Sciatic nerve (tissue), 2 donors: ENCODE data around the gene APCDD1L. TPM values are rescaled to one million over a fixed set of nuclear protein-coding genes. Genes with fewer than 3 reads are reported as not detected.

Experiments used
- ATAC-seq: fragments of 200-7000 bp; cut with Tn5 transposase; one replicate; pipeline ENCODE4 v1.9.1; 2020; ENCODE audit warnings: mild to moderate bottlenecking, moderate library complexity
- DNase-seq: peaks from one replicate; pipeline ENCODE4 v3.0.0-alpha.2; 2020; ENCODE audit warnings: low spot score
- intact Hi-C: fragments of 100-400 bp; cut with DNase I; formaldehyde crosslinking; loops from one replicate; pipeline ENCODE4 v1.14.2; 2022
- total RNA-seq: library from RNA; stranded (reverse); fragmentation: NEBNext Ultra II Directional; extraction: Animal tissue kit (Norgen Biotek cat#: 25700); gene quantifications from one replicate; pipeline ENCODE4 v1.2.1, GENCODE V29; 2021
- donor health status: DM: no; HTN: no; CAD: no.
- donor health status: DM: no; HTN: no; CAD: no.

APCDD1L gene
- 0.53 TPM for total RNA-seq

DNA sequence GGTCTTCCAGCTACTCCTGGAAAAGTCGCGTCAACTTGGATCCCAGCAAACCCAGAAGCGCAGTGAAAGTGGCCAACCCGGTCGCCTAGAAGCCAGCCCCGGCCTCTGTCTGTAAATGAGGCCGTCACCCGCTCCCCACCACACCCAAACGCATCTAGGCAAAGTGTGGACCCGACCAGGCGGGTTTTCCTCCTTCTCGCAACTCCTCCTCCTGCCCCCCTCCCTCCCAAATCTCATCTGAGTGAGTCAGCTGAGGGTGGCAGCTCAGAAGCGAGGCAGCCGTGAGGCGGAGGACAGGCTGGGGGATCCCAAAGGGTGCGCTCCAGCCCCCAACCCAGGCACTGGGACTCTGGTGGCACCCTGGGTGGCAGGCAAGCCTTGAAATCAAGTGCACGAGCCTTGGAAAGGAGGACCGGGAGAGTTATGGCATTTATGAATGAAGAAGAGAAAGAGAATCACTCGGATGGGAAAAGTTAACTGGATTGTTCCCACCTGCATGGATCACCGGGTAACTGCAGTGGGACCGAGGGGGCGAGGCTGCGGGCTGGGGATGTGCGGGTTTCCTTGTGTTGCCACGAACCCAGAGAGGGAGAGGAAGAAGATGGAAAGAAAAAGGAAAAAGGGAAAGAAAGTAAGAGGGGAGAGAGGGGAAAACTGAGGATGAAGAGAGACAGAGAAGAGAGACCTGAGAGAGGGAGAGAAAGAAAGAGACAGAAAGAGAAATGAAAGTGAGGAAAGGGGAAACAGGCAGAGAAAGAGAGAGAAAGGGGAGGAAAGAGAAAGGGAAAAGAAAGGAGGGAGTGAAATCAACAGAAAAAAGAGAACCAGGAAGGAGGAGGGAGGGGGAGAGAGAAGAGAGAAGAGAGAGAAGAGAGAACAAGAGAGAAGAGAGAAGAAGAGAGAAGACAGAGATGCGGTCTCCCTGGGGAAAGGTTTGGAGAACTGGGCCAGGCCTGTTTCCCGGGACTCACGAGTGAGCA is at the start of gene APCDD1L:
TSS of gene APCDD1L (minus strand) at position 167 of the 980 bp plus-strand sequence. CDS start 692 bp downstream, outside the sequence.
- peak; percentile 51 for ATAC-seq
- no peak for DNase-seq
- intact Hi-C loops: no loop called here

- intact Hi-C loops: no loop called here
- ATAC-seq: no peak
Measured at GRCh38 chr20:58559368-58559729, 44.1 kb upstream of the APCDD1L start.

GRCh38 chr20:58558486-58559367 is 43.5 kb upstream of the APCDD1L start:
- DNase-seq: no peak
- intact Hi-C loops: no loop called here
- ATAC-seq: no peak

More at GRCh38 chr20:58559368-58559729, 44.1 kb upstream of the APCDD1L start:
- no peak for DNase-seq

GRCh38 chr20:58557733-58558342 is 42.6 kb upstream of the APCDD1L start:
- DNase-seq (no peak), ATAC-seq (no peak)
- intact Hi-C loops: no loop called here

DNA sequence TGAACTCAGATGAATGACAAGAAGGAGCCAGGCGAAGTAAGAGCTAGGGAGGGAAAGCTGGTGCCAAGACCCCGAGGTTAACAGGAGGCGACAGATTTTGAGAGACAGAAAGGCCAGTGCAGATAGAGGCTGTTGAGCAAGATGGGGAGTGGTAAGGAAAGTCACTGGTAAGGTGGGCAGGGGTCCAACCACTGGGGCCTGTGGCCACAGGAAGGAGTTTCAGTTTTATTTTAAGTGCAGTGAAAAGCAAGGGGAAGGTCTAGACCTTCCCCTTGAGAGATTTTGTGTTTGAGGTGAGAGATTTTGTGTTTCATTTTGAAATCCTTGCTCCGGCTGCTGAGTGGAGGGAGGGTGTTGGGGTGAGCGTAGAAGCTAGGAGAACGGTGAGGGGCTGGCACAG is 41.8 kb upstream of the APCDD1L start:
- intact Hi-C loops: no loop called here
- ATAC-seq (no peak), DNase-seq (no peak)

GRCh38 chr20:58555078-58555765 is 40.0 kb upstream of the APCDD1L start:
- ATAC-seq (peak; percentile 59), DNase-seq (no peak)
- intact Hi-C loops: no loop called here

- ATAC-seq (peak; percentile 7), DNase-seq (no peak)
- intact Hi-C loops: no loop called here
Measured at GRCh38 chr20:58554541-58554940, 39.3 kb upstream of the APCDD1L start.

DNA sequence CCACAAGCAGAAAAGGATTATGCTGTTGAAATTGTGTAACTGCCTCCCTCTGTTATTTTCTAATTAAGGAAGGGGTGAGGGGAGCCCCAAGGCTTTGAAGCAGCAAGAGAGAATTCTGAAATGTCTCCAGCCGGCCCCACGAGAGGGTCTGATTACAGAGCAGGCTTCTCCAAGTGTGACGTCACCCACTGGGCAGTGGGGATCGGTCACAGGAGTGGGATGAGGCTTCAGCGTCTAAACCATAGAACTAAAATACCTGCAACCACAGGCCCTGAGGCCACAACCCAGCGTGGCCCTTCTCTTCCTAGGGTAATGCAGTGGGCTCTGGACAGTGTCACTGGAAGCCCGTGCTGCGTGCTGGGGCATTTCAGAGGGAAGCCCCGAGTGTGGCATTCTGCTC is 38.6 kb upstream of the APCDD1L start:
- intact Hi-C loops: no loop called here
- DNase-seq (peak; percentile 77), ATAC-seq (peak; percentile 92)

DNA sequence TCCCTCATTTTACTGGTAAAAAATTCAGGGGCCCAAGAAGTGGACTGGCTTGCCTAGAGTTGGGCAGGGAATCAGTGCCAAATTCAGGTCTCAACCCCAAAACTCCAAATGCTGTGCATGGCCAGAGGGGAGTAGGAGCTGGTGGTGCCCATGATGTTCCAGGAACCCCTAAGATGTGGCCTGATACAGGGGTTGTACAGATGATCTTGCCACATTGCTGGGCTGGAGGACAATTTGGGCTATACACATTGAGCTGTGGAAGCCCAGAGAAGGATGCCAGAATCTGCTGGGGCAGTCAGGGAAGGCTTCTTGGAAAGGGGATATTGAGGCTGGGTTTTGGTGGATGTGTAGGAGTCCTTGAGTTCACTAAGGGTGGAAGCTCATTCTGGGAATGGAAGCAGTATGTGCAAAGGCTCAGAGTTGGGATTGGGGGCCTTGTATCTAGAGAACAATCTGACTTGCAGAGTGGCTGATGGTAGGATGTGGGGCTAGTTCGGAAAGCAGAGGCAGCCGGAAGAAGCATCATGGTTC is 38.0 kb upstream of the APCDD1L start:
- ATAC-seq: no peak
- intact Hi-C loops: no loop called here
- DNase-seq: no peak

DNA sequence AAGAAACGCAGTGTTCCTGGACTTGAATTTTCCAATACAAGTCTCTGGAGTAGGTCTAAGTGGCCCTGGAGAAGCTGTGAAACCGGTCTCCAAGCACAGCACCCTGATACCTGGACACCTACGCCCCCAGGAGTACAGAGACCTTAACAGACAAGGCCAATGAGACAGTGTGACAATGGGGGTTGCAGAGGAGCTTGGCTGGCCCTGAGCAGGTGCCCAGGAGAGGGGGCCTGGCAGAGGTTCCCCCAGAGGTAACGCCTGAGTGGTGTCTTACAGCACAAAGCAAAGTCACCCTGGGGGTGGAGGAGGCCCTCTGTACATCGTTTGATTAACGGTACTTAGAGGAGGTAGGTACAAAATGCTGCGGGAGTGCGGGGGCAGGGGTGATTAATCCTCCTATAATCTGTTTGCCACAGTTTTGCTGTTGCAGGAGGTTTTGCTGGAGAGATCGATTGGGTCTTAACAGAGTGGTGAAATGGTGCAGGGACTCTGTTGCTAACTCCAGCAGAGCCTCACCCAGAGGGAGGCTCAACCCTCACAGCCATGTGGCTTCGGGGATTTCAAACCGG is 37.3 kb upstream of the APCDD1L start:
- DNase-seq: no peak

GRCh38 chr20:58551631-58552030 is 36.4 kb upstream of the APCDD1L start:
- no peak for ATAC-seq
- intact Hi-C loops: no loop called here
- no peak for DNase-seq

More for the DNA sequence above, 37.3 kb upstream of the APCDD1L start:
- ATAC-seq: no peak
- intact Hi-C loops: no loop called here

GRCh38 chr20:58550275-58551059 is 35.3 kb upstream of the APCDD1L start:
- ATAC-seq: no peak
- intact Hi-C loops: no loop called here
- no peak for DNase-seq

DNA sequence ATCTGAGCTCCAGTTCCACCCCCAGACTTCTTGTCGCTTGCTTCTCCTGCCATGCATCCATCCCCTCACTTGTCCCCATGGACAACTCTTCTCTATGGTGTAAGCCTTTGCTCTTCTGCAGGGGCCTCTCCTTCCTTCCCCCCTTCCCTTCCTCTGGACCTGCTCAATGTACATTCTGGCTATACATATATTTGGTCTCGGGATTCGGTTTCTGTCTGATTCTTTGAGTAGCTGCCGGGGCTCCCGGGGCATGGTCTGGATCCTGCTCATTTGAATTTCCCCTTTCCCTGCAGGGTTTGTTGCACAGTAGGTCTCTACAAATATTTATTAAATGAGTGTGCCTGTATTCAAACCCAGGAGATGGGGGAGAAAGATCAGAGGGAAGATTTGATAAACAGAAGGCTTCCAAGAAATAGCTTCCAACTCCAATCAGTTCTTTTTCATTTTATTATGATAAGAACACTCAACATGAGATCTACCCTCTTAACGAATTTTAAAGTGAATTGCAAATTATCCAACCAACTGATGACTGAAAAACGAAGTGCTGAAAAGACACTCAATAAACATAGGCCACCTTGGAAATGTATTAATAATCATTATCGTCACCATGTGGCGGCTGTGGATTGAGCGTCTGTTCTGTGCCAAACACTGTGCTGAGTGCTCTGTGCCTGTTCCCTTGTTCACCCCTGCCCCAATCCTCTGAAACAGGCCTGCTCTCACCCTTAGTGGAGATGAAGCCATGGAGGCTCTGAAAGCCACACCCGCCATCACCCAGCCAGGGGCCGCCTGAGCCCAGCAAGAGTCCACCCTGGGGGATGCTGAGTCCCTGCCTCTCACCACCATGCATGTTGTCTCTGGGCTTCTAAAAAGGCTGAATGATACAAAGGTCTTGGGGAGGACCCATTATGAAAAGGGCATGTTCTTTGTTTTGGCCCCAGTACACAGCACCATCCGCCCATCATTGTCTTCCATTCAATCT is 34.3 kb upstream of the APCDD1L start:
- intact Hi-C loops: no loop called here
- ATAC-seq: no peak
- no peak for DNase-seq

- intact Hi-C loops: no loop called here
- ATAC-seq (no peak), DNase-seq (no peak)
Measured at GRCh38 chr20:58547623-58548475, 32.6 kb upstream of the APCDD1L start.
